K562 (cell line): ENCODE data around the gene TNFSF18. TPM values are rescaled to one million over a fixed set of nuclear protein-coding genes. Genes with fewer than 3 reads are reported as not detected.

Source experiments
- DIDO1 ChIP-seq: fragments of 450-650 bp; IDR thresholded peaks from 2 replicates; pipeline ENCODE4 v1.6.1; 2016; ENCODE audit warnings: low read depth, missing biosample characterization, missing genetic modification characterization
- FOXP1 ChIP-seq: sonication (generic); formaldehyde crosslinking; IDR thresholded peaks from 2 replicates; pipeline ENCODE4 v1.8.0; 2022; ENCODE audit warnings: mild to moderate bottlenecking, missing genetic modification reagents
- STAG1 ChIP-seq: sonication (generic); formaldehyde crosslinking; IDR thresholded peaks from 2 replicates; pipeline ENCODE4 v1.5.0; 2020; ENCODE audit warnings: missing genetic modification reagents, borderline replicate concordance
- ZNF232 ChIP-seq: sonication (generic); formaldehyde crosslinking; IDR thresholded peaks from 2 replicates; pipeline ENCODE4 v1.8.0; 2022; ENCODE audit warnings: mild to moderate bottlenecking, missing genetic modification reagents
- polyA plus RNA-seq, 8 experiments: library from polyadenylated mRNA; depleted of rRNA in 4 of 8; stranded (reverse) in 5 of 8; unstranded in 3 of 8; fragments of >200 nt; fragmentation: Nextera tagmentation in 2 of 8; fragmentation: Illumina TruSeq in 1 of 8; extraction: Ambion mirVana in 2 of 8; extraction: Trizol in 1 of 8; gene quantifications; 2 replicates each; pipeline versions ENCODE4 v1.2.1 to v1.2.3, GENCODE V29; 2011 to 2014; ENCODE audit warnings: inconsistent platforms in 1 of 8, missing spikeins in 1 of 8
- total RNA-seq, 7 experiments: library from RNA; depleted of rRNA in 6 of 7; stranded (reverse); fragments of >200 nt in 6 of 7; fragmentation: Illumina TruSeq in 2 of 7; extraction: Trizol in 2 of 7; gene quantifications; 2 replicates each; pipeline versions ENCODE4 v1.2.1 to v1.2.3, GENCODE V29; 2011 to 2021; ENCODE audit warnings: low replicate concordance in 1 of 7
- TF ChIP-seq, protein P1 (sequence below): fragments of 200-600 bp; sonication (generic); IDR thresholded peaks from one replicate; pipeline ENCODE4 v1.6.1; 2012; ENCODE audit warnings: mild to moderate bottlenecking, low read depth, low read length, inconsistent platforms

TNFSF18 gene
- total and polyA plus RNA-seq, 9 of the 15 experiments (the other 6 are each of a cell fraction or from before 2014, with no cell fraction given): not detected

DNA sequence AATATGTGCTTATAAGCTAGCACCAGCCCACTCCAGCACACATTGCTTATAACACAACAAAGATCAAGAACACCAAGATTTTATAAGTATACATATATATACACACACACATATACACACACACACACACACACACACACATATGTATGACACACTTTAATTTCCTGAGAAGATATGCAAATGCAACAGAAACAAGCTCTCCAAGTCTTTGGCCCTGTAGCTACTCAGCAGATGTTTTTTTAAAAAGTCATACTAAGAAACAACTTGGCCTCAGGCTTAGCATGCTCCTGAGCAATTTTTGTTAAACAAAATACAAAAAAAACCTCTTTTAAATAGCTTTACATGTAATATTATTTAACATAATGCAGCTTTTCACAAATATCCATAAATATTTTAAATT lies 11.1 kb downstream of the TNFSF18 start (continued):
- TF ChIP-seq, protein P1, sequence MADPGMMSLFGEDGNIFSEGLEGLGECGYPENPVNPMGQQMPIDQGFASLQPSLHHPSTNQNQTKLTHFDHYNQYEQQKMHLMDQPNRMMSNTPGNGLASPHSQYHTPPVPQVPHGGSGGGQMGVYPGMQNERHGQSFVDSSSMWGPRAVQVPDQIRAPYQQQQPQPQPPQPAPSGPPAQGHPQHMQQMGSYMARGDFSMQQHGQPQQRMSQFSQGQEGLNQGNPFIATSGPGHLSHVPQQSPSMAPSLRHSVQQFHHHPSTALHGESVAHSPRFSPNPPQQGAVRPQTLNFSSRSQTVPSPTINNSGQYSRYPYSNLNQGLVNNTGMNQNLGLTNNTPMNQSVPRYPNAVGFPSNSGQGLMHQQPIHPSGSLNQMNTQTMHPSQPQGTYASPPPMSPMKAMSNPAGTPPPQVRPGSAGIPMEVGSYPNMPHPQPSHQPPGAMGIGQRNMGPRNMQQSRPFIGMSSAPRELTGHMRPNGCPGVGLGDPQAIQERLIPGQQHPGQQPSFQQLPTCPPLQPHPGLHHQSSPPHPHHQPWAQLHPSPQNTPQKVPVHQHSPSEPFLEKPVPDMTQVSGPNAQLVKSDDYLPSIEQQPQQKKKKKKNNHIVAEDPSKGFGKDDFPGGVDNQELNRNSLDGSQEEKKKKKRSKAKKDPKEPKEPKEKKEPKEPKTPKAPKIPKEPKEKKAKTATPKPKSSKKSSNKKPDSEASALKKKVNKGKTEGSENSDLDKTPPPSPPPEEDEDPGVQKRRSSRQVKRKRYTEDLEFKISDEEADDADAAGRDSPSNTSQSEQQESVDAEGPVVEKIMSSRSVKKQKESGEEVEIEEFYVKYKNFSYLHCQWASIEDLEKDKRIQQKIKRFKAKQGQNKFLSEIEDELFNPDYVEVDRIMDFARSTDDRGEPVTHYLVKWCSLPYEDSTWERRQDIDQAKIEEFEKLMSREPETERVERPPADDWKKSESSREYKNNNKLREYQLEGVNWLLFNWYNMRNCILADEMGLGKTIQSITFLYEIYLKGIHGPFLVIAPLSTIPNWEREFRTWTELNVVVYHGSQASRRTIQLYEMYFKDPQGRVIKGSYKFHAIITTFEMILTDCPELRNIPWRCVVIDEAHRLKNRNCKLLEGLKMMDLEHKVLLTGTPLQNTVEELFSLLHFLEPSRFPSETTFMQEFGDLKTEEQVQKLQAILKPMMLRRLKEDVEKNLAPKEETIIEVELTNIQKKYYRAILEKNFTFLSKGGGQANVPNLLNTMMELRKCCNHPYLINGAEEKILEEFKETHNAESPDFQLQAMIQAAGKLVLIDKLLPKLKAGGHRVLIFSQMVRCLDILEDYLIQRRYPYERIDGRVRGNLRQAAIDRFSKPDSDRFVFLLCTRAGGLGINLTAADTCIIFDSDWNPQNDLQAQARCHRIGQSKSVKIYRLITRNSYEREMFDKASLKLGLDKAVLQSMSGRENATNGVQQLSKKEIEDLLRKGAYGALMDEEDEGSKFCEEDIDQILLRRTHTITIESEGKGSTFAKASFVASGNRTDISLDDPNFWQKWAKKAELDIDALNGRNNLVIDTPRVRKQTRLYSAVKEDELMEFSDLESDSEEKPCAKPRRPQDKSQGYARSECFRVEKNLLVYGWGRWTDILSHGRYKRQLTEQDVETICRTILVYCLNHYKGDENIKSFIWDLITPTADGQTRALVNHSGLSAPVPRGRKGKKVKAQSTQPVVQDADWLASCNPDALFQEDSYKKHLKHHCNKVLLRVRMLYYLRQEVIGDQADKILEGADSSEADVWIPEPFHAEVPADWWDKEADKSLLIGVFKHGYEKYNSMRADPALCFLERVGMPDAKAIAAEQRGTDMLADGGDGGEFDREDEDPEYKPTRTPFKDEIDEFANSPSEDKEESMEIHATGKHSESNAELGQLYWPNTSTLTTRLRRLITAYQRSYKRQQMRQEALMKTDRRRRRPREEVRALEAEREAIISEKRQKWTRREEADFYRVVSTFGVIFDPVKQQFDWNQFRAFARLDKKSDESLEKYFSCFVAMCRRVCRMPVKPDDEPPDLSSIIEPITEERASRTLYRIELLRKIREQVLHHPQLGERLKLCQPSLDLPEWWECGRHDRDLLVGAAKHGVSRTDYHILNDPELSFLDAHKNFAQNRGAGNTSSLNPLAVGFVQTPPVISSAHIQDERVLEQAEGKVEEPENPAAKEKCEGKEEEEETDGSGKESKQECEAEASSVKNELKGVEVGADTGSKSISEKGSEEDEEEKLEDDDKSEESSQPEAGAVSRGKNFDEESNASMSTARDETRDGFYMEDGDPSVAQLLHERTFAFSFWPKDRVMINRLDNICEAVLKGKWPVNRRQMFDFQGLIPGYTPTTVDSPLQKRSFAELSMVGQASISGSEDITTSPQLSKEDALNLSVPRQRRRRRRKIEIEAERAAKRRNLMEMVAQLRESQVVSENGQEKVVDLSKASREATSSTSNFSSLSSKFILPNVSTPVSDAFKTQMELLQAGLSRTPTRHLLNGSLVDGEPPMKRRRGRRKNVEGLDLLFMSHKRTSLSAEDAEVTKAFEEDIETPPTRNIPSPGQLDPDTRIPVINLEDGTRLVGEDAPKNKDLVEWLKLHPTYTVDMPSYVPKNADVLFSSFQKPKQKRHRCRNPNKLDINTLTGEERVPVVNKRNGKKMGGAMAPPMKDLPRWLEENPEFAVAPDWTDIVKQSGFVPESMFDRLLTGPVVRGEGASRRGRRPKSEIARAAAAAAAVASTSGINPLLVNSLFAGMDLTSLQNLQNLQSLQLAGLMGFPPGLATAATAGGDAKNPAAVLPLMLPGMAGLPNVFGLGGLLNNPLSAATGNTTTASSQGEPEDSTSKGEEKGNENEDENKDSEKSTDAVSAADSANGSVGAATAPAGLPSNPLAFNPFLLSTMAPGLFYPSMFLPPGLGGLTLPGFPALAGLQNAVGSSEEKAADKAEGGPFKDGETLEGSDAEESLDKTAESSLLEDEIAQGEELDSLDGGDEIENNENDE: no peak
- TF ChIP-seq FOXP1 (CRISPR knock-in tag) (no peak), STAG1 (CRISPR knock-in tag) (no peak), DIDO1 (tag) (no peak), ZNF232 (CRISPR knock-in tag) (no peak)
- TF ChIP-seq, all 486 proteins: peak for 0
